Measurements from ENCODE around the gene PCDH9.

- TF ChIP-seq CTCF (conservative IDR thresholded peaks at IDR 0.05; ENCODE audit: low read depth, low read length) (no peak), EZH2 (IDR thresholded peaks at IDR 0.05; ENCODE audit: borderline replicate concordance, low read depth, low read length, poor library complexity, severe bottlenecking) (no peak)
Observed at GRCh38 chr13:67131393-67131792, 98.7 kb downstream of the PCDH9 start.

All from A673 (cell line).